GM18511 (cell line): ENCODE data around the gene TAAR1.
"Not testable (repeated sequence)": the region's sequence is repeated elsewhere in the genome, so short reads cannot be mapped to it uniquely, and the experiment has no call there.

ENCODE experiments used
- ATAC-seq: cut with Tn5 transposase; IDR thresholded peaks from one replicate; pipeline ENCODE4 v1.9.1; 2021; ENCODE audit warnings: mild to moderate bottlenecking, moderate library complexity; ENCODE audit not compliant: unreplicated experiment

The TAAR1 gene

GRCh38 chr6:132659082-132659481 lies at the start of gene TAAR1:
Gene TAAR1 (minus strand): TSS chr6:132659182. CDS start chr6:132646003, 13,179 bp downstream.
- no peak for ATAC-seq

DNA sequence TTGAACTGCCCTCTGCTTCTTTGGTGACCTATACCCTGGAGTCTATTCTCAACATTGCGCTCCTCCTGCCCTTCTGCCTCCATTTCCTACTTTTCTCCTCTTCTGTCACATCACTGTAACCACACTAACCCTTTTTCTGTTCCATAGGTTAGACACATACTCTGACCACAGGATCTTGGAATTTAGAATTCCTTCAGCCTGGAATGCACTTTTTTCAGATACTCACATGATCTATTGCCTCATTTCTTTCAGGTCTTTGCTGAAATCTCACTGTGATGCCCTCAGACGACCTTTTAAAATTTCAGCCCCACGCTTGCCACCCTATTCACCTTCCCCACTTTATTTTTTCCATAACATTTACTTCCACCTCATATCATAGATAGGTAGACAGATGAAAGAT lies 49.8 kb upstream of the TAAR1 start:
- ATAC-seq, result no peak

DNA sequence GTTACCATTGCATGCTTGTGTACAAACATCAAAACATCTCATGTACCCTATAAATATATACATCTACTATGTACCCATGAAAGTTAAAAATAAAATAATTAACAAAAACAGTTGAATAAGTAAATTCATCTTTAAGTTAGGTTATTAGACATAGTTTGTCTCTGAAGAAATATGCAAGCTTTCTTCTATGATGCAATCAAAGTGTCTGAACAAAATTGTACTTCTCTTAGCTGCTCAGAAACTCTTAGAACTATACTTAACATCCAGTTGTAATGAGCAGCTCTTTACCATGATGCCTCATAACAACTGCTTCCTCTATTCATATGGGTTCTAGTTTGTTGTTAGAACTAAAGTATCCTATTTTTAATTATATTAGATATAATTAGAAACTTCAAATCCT lies 49.0 kb upstream of the TAAR1 start:
- ATAC-seq, result no peak

DNA sequence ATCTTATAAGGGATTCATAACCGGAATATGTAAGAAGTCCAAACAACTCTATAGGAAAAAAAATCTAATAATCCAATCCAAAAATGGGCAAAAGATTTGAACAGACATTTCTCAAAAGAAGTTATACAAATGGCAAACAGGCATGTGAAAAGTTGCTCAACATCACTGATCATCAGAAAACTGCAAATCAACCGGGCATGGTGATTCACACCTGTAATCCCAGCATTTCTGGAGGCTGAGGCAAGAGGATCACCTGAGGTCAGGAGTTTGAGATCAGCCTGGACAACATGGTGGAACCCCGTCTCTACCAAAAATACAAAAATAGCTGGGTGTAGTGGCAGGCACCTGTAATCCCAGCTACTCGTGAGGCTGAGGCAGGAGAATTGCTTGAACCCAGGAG lies 47.8 kb upstream of the TAAR1 start:
- ATAC-seq, result not testable (repeated sequence)

GRCh38 chr6:132703936-132704335 lies 45.0 kb upstream of the TAAR1 start:
- no peak for ATAC-seq

- ATAC-seq, result peak; percentile 96
These were observed 39.6 kb upstream of the TAAR1 start for GRCh38 chr6:132698608-132699007.

- ATAC-seq, result no peak
These were observed 36.8 kb upstream of the TAAR1 start for GRCh38 chr6:132695773-132696172.

DNA sequence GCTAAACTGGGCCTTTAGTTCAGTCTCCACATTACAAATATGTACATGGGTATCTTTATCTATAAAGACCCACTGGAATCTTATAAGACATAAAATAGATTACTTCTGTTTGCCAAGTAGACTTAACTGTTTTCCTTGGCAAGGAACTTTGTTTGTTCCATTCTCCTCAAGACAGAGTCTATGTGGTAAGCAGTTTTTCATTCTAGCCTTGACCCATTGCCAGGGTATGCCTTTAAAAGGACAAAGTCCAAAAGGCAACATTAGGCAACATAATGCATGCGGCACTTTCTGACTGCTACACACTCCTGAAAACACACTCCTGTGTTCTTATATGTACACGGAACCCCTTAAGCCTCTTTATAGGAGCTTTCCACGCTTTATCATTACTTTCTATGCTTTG lies 34.5 kb upstream of the TAAR1 start:
- no peak for ATAC-seq

DNA sequence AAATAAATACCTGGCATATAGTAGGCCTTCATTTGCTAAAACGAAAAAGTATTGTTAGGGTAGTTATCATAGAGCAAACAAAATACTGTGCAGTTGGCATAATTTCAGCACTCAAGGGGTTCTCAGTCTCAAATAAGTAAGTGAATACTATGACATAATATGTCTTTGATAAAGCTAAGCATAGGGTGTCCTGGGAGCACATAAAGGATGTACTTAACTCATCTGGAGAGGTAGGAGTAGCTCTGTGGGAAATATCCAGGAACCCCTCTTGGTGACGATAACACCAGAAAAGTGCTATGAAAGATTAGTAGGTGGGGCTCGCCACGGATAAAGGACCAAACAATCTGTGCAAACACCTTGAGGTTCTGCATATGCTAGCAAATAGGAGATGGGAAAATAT lies 31.7 kb upstream of the TAAR1 start:
- no peak for ATAC-seq

- ATAC-seq, result no peak
These were observed 28.3 kb upstream of the TAAR1 start for GRCh38 chr6:132687306-132687705.

DNA sequence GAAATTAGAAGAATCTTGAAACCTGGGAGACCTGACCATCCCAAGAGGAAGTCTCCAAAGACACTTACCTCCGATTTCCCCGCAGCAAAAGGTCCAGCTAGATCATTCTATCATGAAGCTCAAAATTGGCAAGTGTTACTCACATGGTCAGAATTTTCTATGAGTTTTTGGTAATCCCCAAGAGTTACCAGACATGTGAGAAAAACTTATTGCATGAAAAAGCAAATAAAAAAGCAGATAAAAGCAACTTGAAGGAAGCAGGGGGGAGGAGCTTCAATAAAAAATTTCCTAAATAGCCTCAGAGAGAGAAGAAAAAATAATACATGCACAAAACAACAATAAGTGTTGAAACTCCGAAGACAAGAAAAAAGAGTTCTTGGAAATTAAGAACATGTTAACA lies 27.5 kb upstream of the TAAR1 start:
- no peak for ATAC-seq

- ATAC-seq, result no peak
These were observed 26.0 kb upstream of the TAAR1 start for GRCh38 chr6:132685009-132685408.

GRCh38 chr6:132684272-132684671 lies 25.3 kb upstream of the TAAR1 start:
- no peak for ATAC-seq

DNA sequence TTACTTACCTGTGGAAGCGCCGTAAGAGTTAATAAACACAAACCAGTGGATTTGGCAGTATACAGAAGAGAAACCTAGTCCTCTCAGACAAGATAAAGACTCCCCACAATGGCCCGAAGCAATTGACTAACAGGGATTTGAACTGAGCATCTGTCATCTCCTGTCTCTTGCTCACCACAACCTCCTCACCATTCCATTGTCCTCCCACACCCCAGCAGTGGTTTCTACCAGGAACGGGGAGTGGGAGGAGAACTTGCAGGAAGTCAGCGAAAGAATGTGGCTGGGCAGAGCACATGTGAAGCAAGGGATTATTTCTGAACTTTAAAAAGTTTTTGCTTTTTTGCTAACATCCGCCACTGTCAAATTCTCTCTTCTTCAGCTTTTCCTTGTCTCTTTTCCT lies 24.6 kb upstream of the TAAR1 start:
- no peak for ATAC-seq

- peak; percentile 67 for ATAC-seq
These were observed 20.1 kb upstream of the TAAR1 start for GRCh38 chr6:132679094-132679493.

- ATAC-seq, result no peak
These were observed 16.8 kb upstream of the TAAR1 start for GRCh38 chr6:132675749-132676148.

- ATAC-seq, result no peak
These were observed 16.0 kb upstream of the TAAR1 start for GRCh38 chr6:132675002-132675401.

DNA sequence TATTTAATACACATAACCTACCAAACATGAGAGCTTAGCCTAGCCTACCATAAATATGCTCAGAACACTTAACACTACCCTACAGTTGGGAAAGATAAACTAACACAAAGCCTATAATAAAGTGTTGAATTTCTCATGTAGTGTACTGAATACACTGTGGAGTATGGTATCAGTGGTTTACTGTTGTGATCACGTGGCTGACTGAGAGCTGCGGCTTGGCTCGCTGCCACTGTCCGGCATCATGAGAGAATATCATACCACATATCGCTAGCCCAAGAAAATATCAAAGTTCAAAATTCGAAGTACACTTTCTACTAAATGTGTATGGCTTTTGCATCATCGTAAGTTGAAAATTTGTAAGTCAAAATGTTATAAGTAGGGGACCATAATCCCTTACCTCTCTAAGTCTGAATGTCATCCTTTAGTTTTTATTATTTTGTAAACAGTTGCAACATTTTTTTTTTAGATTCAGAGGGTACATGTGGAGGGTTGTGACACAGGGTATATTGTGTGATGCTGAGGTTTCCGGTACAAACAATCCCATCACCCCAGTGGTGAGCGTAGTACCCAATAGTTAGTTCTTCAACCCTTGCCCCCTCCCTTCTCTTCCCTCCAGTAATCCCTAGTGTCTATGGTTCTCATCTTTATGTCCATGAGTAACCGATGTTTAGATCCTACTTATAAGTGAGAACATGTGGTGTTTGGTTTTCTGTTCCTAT lies 14.6 kb upstream of the TAAR1 start:
- no peak for ATAC-seq

- no peak for ATAC-seq
These were observed 12.3 kb upstream of the TAAR1 start for GRCh38 chr6:132671295-132671694.

DNA sequence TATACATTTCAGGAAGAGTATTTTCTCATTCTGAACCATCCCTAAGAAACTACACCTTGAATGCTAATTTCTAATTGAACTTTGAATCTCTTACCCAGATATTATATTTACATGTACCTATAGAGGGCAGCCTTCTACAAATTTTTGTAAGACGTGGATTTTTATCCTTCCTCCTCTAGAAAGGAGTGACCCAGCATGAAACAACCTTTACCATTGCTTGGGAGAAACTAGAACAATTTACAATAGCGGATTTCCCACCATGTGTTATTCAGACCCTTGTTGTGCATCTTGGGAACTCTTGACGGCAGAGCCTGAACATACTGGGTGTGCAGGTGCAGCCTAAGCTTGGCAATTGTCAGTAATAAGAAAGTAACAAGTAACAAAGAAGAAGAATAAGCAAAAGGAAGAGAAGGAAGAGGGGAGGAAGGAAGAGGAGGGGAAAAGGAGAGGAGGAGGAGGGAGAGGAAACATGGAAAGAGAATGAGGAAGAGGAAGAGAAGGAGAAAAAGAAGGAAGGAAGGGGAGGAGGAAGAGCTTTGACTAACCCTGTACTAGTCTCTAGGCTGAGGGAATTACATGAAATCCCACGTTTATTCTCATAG lies 10.8 kb upstream of the TAAR1 start:
- peak; percentile 72 for ATAC-seq

DNA sequence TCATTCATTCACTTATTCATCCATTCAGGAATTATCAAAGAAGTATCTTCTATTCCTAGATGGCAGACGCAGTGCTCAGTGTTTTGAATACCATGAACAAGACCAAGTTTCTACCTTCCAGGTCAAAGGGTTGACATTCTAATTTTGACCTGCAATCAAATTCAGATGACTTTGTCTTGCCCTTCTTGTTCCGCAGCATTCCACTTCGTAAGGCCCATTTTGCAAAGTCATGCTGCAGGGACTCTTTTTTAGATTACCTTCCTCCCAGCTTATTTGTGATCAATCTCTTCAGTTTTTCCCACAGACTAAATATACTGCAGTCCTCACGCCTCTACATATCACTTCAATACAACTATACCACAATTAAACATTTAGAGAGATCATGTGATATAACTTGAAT lies 7.1 kb upstream of the TAAR1 start:
- ATAC-seq, result no peak

DNA sequence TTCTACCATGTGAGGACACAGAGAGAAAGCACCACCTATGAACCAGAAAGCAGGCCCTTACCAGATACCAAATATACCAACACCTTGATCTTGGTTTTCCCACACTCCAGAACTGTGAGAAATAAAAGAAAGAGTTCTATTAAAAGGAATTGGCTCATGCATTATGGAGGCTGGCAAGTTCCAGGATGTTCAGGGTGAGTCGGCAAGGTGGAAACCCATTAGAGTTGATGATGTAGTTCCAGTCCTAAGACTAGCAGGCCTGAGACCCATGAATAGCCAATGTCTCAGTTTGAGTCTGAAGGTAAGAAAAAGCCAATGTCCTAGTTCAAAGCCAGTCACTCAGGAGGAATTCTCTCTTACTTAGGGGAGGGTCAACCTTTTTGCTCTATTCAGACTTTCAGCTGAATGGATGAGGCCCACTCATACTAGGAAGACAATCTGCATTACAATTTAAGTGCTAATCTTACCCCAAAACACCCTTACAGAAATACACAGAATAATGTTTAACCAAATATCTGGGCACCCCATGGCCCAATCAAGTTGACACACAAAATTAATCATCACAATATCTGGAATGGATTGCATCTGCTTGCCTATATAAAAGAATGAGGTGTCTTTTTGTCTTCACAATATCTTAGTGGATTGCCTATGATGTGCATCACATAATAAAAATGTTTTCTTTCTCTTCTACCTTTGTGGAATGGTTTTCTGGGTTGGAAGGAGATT lies 5.5 kb upstream of the TAAR1 start:
- no peak for ATAC-seq
